HG02938 (cell line): ENCODE data around the gene CERCAM.
"Not testable (repeated sequence)": the region's sequence is repeated elsewhere in the genome, so short reads cannot be mapped to it uniquely, and the experiment has no call there.

Experiments
- ATAC-seq: cut with Tn5 transposase; IDR thresholded peaks from one replicate; pipeline ENCODE4 v1.9.1; 2021; ENCODE audit warnings: mild to moderate bottlenecking, moderate library complexity; ENCODE audit not compliant: unreplicated experiment

Gene CERCAM

GRCh38 chr9:128416432-128417019, 4.1 kb upstream of the CERCAM start:
- ATAC-seq, result no peak

DNA sequence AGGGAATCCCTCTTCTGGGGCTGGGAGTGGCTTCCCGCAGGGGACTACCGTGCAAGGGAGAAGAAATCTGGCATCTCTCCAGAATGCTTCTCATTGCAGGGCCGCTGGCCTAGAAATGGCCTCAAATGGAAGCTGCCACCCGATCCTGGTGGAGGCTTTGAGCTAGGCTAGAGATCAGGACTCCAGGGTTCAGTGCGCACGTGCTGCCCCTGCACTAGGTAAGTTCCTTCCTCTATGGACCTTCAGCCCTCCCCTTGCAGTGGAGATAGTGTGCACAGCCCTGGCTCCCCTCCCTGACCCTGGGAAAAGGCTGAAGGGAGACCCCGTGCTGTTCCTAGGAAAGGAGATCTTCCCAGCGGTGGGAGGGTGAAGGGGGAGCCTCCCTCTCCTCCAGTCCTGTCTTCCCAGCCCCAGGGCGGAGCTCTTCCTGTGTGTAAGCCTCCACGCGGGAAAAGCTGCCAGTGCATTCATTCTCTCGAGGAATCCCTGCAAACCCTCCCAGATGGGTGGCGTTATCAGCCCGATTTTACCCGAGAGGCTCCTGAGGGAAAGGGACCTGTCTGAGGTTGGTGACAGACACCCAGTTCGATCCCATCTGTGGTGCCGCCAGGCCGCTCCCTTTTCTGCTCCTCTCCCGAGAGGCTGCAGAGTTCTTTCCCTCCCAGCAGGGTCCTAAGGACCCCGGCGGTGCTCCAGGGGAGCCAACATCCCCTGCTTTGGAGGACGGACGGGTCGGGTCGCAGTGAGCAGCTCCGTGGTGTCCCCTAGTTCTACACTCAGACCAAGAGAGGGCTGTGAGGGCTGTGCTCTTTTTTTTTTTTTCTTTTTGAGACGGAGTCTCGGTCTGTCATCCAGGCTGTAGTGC, 1.4 kb upstream of the CERCAM start:
- ATAC-seq, result no peak

- ATAC-seq, result peak; percentile 54
Observed at GRCh38 chr9:128420060-128420650, 502 bp upstream of the CERCAM start.

DNA sequence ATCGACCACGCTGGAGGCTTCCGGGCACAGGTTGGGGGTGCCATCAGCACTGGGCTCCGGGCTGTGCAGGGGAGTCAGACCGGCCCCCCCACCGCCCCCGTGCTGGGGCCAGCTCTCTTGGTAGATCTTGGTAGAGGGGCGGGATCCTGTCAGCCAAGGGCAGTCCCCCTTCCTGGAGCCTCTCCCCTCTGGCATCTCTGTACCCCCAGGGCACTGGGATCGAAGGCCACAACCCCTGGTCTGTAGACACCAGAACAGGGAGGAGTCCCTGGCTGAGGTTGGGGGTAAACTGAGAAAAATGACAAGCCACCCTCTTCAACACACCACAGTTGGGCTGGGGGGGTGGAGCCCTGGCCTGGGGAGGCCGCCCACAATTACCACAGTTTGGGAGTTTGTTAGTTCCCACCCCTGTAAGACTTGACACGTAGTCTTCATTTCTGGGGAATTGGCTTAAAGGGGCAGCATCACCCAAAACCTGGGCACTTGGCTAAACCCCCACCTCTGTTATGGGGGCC, 882 bp downstream of the CERCAM start:
- ATAC-seq, result no peak

GRCh38 chr9:128422022-128422782, 1.5 kb downstream of the CERCAM start:
- not testable (repeated sequence) for ATAC-seq

DNA sequence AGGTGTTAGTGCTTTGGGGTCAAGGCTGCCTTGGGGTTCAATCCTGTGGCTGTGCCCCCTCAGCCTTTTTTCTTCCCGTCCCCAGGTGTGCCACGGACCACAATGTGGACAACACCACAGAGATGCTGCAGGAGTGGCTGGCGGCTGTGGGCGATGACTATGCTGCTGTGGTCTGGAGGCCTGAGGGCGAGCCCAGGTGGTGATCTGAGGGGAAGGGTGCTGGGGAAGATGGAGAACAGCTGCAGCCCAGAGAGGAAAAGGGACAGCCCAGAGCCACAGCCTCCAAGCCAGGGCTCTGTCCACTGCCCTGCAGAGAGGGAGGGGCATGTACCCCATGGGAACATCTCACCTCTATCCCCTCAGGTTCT, 2.1 kb downstream of the CERCAM start:
- ATAC-seq, result no peak

DNA sequence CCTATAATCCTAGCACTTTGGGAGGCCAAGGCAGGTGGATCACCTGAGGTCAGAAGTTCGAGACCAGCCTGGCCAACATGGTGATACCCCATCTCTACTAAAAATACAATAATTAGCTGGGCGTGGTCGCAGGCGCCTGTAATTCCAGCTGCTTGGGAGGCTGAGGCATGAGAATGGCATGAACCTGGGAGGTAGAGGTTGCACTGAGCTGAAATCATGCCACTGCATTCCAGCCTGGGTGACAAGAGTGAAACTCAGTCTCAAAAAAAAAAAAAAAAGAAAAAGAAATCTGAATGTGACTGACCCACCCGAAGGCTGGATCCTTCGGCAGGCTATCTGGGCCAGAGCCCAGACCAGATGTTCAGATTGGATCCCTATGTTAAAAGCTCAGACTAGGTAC, 2.7 kb downstream of the CERCAM start:
- ATAC-seq, result not testable (repeated sequence)

DNA sequence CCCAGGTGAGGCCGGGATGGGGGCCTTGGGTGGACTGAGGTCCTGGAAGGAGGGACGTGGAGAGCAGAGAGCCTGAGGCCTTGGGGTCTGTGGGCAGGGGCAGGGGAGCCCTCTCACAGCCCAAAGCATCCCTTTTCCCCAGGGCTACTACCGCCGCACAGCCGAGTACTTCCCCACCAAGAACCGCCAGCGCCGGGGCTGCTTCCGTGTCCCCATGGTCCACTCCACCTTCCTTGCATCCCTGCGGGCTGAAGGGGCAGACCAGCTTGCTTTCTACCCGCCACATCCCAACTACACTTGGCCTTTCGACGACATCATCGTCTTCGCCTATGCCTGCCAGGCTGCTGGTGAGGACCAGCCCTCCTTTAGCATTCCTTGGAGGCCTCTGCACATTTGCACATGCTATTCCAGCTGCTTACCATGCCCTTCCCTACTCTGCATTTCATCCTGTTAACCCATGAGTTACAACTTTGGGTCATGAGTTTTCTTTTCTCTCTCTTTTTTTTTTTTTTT, 3.7 kb downstream of the CERCAM start:
- no peak for ATAC-seq

DNA sequence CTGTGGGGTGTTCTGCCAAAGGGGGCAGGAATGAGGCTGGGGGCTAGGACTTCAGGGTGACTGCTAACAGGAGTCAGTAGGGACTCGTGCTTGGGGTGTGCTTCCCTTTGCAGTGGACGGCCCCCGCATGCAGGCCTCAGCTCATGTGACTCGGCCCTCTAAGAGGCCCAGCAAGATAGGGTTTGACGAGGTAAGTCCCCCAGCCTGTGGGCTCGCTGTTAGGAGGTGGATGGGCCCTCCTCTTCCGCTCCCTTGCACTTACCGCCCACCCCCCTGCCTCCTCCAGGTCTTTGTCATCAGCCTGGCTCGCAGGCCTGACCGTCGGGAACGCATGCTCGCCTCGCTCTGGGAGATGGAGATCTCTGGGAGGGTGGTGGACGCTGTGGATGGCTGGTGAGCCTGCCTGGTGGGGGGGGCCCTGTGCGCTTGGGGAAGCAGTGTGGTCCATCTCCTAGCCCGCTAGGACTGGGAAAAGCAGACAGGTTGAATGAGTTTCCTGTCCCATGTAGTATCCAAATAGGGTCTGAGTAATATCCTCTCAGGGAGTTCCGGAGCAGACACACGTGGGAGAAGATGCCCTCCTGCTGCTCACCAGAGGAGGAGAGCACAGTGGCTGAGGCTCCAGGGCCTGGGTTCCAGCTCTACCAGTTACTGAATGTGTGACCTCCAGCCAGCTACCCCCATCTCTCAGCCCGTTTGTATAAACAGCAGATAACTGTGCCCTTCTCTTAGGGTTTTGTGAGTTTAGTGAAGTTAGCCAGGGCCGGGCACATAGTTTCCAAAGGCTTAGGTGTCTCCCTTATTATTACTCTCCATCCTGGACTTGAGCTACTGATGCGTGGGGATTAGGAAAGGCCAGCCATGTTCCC, 8.2 kb downstream of the CERCAM start:
- ATAC-seq, result no peak

DNA sequence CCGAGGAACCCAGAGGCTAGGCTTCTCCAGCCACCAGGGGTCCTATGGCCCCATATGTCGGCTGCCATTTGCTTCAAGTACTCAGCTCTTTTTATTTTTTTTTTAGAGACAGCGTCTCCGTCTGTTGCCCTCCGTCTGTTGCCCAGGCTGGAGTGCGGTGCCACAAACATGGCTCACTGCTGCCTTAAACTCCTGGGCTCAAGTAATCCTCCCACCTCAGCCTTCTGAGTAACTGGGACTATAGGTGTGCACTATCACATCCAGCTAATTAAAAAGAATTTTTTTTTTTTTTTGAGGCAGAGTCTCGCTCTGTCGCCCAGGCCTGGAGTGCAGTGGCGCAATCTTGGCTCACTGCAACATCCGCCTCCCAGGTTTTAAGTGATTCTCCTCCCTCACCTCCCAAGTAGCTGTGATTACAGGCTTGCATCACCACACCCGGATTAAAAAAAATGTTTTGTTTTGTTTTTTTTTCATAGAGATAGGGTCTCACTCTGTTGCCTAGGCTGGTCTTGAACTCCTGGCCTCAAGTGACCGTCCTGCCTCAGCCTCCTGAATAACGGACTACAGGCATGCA, 8.9 kb downstream of the CERCAM start:
- no peak for ATAC-seq

GRCh38 chr9:128431207-128431606, 10.6 kb downstream of the CERCAM start:
- ATAC-seq, result no peak

- ATAC-seq, result no peak
Observed at GRCh38 chr9:128434340-128434739, 13.7 kb downstream of the CERCAM start.

DNA sequence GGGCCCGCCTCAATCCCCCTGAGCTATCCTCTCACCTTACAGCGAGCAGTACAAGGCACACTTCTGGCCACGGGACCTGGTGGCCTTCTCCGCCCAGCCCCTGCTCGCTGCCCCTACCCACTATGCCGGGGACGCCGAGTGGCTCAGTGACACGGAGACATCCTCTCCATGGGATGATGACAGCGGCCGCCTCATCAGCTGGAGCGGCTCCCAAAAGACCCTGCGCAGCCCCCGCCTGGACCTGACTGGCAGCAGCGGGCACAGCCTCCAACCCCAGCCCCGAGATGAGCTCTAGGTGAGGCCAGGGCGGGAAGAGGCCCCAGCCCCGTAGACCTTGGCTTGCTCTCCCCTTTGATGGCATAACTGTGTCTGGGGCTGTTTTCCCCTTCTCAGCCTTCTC, 15.0 kb downstream of the CERCAM start:
- ATAC-seq, result no peak

DNA sequence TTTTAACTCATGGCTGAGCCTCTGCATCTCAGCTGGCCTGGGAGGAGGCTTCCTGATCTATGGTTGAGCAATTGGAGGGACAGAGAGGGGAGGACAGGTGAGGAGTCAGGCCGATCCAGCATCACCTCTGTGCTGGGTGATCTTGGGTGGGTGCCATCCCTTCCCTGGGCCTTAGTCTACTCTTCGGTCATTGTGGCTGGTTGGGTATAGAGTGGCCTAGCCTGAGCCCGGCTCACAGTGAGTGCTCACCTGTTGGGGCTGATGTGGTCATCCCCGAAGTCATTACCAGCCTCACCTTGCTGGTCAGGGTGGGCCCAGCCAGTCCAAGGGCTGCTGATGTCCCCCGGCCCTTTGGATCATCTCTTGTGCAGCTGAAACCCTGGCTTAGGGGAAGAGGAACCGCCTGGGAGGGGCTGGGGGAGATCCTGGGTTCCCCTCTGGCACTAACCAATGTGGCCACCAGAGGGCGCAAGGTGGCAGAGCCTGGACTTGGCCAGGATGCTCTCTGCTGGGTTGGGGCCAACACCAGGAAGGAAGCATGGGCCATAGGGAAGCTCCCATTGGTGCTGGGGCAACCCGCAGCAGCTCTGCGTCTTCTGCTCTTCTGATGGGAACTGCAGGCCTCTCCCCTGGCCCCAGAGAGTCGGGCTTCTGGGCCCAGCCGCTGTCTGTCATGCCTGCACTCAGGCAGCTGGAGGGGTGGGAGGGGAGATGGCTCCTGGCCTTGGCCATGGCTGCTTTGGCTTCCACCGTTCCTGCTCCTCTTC, 17.9 kb downstream of the CERCAM start:
- ATAC-seq, result no peak

DNA sequence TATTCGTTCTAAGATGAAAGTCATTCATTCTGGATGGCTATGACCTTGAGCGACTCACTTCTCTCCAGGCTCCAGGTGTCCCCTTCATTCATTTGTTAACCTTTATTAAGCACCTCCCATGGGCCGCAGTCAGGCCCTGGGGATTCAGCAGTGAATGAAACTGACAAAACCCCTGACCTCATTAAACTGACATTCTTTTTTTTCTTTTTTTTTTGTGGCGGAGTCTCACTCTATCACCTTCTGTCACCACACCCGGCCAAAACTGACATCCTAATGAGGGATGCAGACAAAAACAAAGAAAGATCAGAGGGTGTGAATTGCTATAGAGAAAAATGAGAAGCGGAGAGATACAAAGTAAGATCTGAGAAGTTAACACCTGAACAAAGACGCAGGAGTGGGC, 18.6 kb downstream of the CERCAM start:
- no peak for ATAC-seq

DNA sequence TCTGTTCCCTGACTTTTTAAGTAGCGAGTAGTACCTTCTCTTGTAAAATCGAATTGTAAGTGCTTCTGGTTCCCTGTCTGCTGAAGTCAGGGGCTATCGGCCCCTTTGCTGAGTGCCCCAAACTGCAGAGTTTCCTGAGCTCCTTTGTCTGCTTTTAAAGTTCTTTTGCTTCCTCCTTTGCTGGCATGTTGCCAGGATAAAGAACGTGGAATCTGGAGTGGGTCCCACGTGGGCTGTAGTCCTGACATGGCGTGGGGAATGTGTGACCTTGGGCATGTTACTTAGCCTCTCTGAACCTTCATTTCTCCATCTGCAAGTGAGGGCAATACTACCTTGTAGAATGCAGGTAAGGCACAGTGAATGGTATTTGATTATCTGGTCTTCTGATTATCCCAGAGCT, 21.5 kb downstream of the CERCAM start:
- no peak for ATAC-seq

GRCh38 chr9:128446505-128446904, 25.8 kb downstream of the CERCAM start:
- ATAC-seq, result not testable (repeated sequence)

DNA sequence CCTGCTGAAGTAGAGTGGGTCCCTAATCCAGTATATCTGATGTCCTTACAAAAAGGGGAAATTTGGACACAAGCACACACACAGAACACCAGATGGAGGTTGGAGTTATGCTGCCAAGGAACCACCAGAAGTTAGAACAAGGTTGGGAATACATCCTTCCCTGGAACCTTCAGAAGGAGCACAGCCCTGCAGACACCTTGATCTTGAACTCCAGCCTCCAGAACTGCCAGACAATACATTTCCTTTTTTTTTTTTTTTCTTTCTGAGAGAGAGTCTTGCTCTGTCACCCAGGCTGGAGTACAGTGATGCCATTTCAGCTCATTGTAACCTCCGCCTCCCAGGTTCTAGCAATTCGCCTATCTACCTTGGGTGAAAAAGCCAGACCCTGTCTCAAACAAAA, 28.1 kb downstream of the CERCAM start:
- no peak for ATAC-seq

DNA sequence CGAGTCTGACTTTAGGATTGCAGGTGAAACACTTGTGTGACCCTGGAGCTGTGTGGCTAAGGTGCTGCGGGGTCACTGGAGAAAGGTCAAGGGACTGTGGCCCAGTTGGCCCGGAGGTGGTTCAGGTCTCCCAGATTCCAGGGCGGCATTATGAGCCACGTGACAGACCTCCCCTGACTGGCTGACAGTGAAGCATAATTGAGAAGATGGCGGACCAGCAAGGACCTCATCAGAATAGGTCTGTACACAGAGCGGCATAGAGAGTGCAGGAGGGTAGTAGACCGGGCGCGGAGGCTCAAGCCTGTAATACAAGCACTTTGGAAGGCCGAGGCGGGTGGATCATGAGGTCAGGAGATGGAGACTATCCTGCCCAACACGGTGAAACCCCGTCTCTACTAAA, 34.3 kb downstream of the CERCAM start:
- ATAC-seq, result no peak
